H9 (cell line): ENCODE data around the gene TMEM52B. TPM values are rescaled to one million over a fixed set of nuclear protein-coding genes. Genes with fewer than 3 reads are reported as not detected.

Experiments used
- DNase-seq: peaks from one replicate; pipeline ENCODE4 v3.0.0-alpha.2; 2017
- H2AFZ ChIP-seq: one replicate; pipeline ENCODE4 v1.6.1; 2013; ENCODE audit warnings: mild to moderate bottlenecking, low read length, control low read depth, moderate library complexity
- H2AK5ac ChIP-seq: 2 replicates; pipeline ENCODE4 v1.6.1; 2013; ENCODE audit warnings: low read length, control low read depth, mixed read lengths; ENCODE audit not compliant: insufficient read length
- H2BK120ac ChIP-seq: one replicate; pipeline ENCODE4 v1.6.1; 2013; ENCODE audit warnings: low read depth, mild to moderate bottlenecking, low read length, control low read depth, inconsistent platforms; ENCODE audit not compliant: poor library complexity, severe bottlenecking
- H2BK12ac ChIP-seq: 2 replicates; pipeline ENCODE4 v1.6.1; 2013; ENCODE audit warnings: low read length, control low read depth, mixed read lengths, low read depth; ENCODE audit not compliant: insufficient read length
- H2BK15ac ChIP-seq: 2 replicates; pipeline ENCODE4 v1.6.1; 2013; ENCODE audit warnings: low read depth, low read length, control low read depth
- H2BK20ac ChIP-seq: one replicate; pipeline ENCODE4 v1.6.1; 2013; ENCODE audit warnings: low read depth, mild to moderate bottlenecking, low read length, control low read depth, inconsistent platforms; ENCODE audit not compliant: poor library complexity, severe bottlenecking
- H2BK5ac ChIP-seq: 2 replicates; pipeline ENCODE4 v1.6.1; 2013; ENCODE audit warnings: low read length, control low read depth, mixed read lengths; ENCODE audit not compliant: insufficient read length
- H3K14ac ChIP-seq: 2 replicates; pipeline ENCODE4 v1.6.1; 2013; ENCODE audit warnings: low read length, control low read depth; ENCODE audit not compliant: insufficient read depth
- H3K18ac ChIP-seq: 2 replicates; pipeline ENCODE4 v1.6.1; 2013; ENCODE audit warnings: low read depth, mild to moderate bottlenecking, mixed read lengths, low read length, control low read depth; ENCODE audit not compliant: insufficient read length
- H3K23ac ChIP-seq: 2 replicates; pipeline ENCODE4 v1.6.1; 2013; ENCODE audit warnings: low read length, control low read depth, mixed read lengths, low read depth; ENCODE audit not compliant: insufficient read length
- H3K23me2 ChIP-seq: 2 replicates; pipeline ENCODE4 v1.6.1; 2013; ENCODE audit warnings: low read depth, mild to moderate bottlenecking, mixed read lengths, low read length, control low read depth; ENCODE audit not compliant: insufficient read length, poor library complexity, severe bottlenecking
- H3K27ac ChIP-seq: 2 replicates; pipeline ENCODE4 v1.5.1; 2013; ENCODE audit warnings: low read length, control low read depth, mixed read lengths, low read depth; ENCODE audit not compliant: insufficient read length
- H3K27me3 ChIP-seq: 2 replicates; pipeline ENCODE4 v1.6.1; 2013; ENCODE audit warnings: low read length, control low read depth, inconsistent platforms; ENCODE audit not compliant: insufficient read depth
- H3K4ac ChIP-seq: 2 replicates; pipeline ENCODE4 v1.6.1; 2013; ENCODE audit warnings: low read depth, mild to moderate bottlenecking, control low read depth, inconsistent platforms, low read length, moderate library complexity
- H3K4me1 ChIP-seq: 2 replicates; pipeline ENCODE4 v1.6.1; 2013; ENCODE audit warnings: low read length, control low read depth, inconsistent platforms; ENCODE audit not compliant: insufficient read depth
- H3K4me2 ChIP-seq: 2 replicates; pipeline ENCODE4 v1.6.1; 2013; ENCODE audit warnings: low read length, control low read depth, mixed read lengths; ENCODE audit not compliant: insufficient read length, insufficient read depth
- H3K56ac ChIP-seq: 2 replicates; pipeline ENCODE4 v1.6.1; 2013; ENCODE audit warnings: low read depth, mild to moderate bottlenecking, mixed read lengths, low read length, control low read depth; ENCODE audit not compliant: insufficient read length
- H3K79me1 ChIP-seq: 2 replicates; pipeline ENCODE4 v1.6.1; 2013; ENCODE audit warnings: low read depth, mild to moderate bottlenecking, moderate library complexity, low read length, control low read depth, inconsistent platforms; ENCODE audit not compliant: insufficient read depth, poor library complexity, severe bottlenecking
- H3K79me2 ChIP-seq: 2 replicates; pipeline ENCODE4 v1.6.1; 2013; ENCODE audit warnings: low read length, control low read depth, inconsistent platforms; ENCODE audit not compliant: insufficient read depth
- H3K9ac ChIP-seq: 2 replicates; pipeline ENCODE4 v1.6.1; 2013; ENCODE audit warnings: low read length, control low read depth, mixed read lengths; ENCODE audit not compliant: insufficient read length; ENCODE audit errors: extremely low read depth
- H3K9me3 ChIP-seq: one replicate; pipeline ENCODE4 v1.6.1; 2013; ENCODE audit warnings: low read depth, low read length, inconsistent platforms; ENCODE audit not compliant: control insufficient read depth
- H3T11ph ChIP-seq: one replicate; pipeline ENCODE4 v1.6.1; 2013; ENCODE audit warnings: mild to moderate bottlenecking, low read length, control low read depth, inconsistent platforms
- H4K20me1 ChIP-seq: one replicate; pipeline ENCODE4 v1.6.1; 2013; ENCODE audit not compliant: control insufficient read depth, insufficient read length, insufficient read depth
- H4K5ac ChIP-seq: 2 replicates; pipeline ENCODE4 v1.6.1; 2013; ENCODE audit warnings: low read depth, mild to moderate bottlenecking, mixed read lengths, low read length, control low read depth; ENCODE audit not compliant: insufficient read length
- H4K8ac ChIP-seq: replicated peaks from 2 replicates; pipeline ENCODE4 v1.6.1; 2013; ENCODE audit warnings: low read length, control low read depth, mixed read lengths, low read depth; ENCODE audit not compliant: insufficient read length
- H4K91ac ChIP-seq: 2 replicates; pipeline ENCODE4 v1.6.1; 2013; ENCODE audit warnings: low read depth, mild to moderate bottlenecking, moderate library complexity, mixed read lengths, low read length, control low read depth; ENCODE audit not compliant: insufficient read length
- H3K27ac Mint-ChIP-seq, 3 experiments: 2 replicates in 2 of 3; 3 replicates in 1 of 3; pipeline ENCODE4 v1.8.0; 2020 to 2021; ENCODE audit warnings: mixed read lengths in 3 of 3, mild to moderate bottlenecking in 1 of 3, moderate library complexity in 1 of 3
- H3K27me3 Mint-ChIP-seq: 2 replicates; pipeline ENCODE4 v1.8.0; 2021; ENCODE audit warnings: low read depth, mild to moderate bottlenecking, moderate library complexity, mixed read lengths
- H3K36me3 Mint-ChIP-seq, 3 experiments: 2 replicates in 2 of 3; 3 replicates in 1 of 3; pipeline ENCODE4 v1.8.0; 2020 to 2021; ENCODE audit warnings: low read depth in 3 of 3, mixed read lengths in 3 of 3; ENCODE audit not compliant: insufficient read depth in 1 of 3
- H3K4me1 Mint-ChIP-seq, 2 experiments: 2 replicates each; pipeline ENCODE4 v1.8.0; 2020; ENCODE audit warnings: mixed read lengths in 2 of 2
- H3K4me3 Mint-ChIP-seq, 2 experiments: 2 replicates in 1 of 2; 3 replicates in 1 of 2; pipeline ENCODE4 v1.8.0; 2020 to 2021; ENCODE audit warnings: mild to moderate bottlenecking in 2 of 2, mixed read lengths in 2 of 2, moderate library complexity in 1 of 2
- H3K9me3 Mint-ChIP-seq, 2 experiments: 2 replicates in 1 of 2; 3 replicates in 1 of 2; pipeline ENCODE4 v1.8.0; 2020; ENCODE audit warnings: mild to moderate bottlenecking in 2 of 2, mixed read lengths in 2 of 2, moderate library complexity in 1 of 2
- WGBS: extraction: QIAGEN DNeasy Blood & Tissue Kit; methylation state at CpG from one replicate; pipeline ENCODE4 v1.1.7; 2013; ENCODE audit warnings: missing lambda C conversion rate, low lambda C conversion rate, mixed read lengths; ENCODE audit not compliant: insufficient read length; ENCODE audit errors: extremely low coverage; 5-methylcytosine and 5-hydroxymethylcytosine counted together
- total RNA-seq: library from RNA; stranded (reverse); gene quantifications from 2 replicates; pipeline ENCODE4 v1.2.1, GENCODE V29; 2021
- TF ChIP-seq, protein P1 (sequence below): fragments of 200-600 bp; sonication (generic); conservative IDR thresholded peaks from 3 replicates; pipeline ENCODE4 v1.8.0; 2021; ENCODE audit warnings: antibody characterized with exemption, mild to moderate bottlenecking

TMEM52B gene
- total RNA-seq, 1 experiment from 2014 or later: not detected

DNA sequence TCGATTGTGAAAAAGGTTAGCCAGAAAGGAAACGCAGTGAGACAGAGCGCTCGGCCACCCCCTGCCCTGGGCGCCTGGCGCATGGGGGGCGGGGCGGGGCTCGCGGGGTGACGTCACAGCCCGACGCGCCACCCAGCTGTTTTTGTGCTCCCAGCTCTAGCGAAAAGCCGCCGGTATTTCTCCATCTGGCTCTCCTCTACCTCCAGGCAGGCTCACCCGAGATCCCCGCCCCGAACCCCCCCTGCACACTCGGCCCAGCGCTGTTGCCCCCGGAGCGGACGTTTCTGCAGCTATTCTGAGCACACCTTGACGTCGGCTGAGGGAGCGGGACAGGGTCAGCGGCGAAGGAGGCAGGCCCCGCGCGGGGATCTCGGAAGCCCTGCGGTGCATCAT lies 33.9 kb downstream of the TMEM52B start, which contains the start of gene GABARAPL1:
TSS of gene GABARAPL1 (plus strand) at position 139 of the 393 bp plus-strand sequence. CDS start at position 392, 253 bp downstream.
- no peak within 1 kb of the TSS for H2AK5ac ChIP-seq
- Mint-ChIP-seq H3K36me3 (no peaks in the 10 kb centered on the region; a peak in 2 of 7 replicates), H3K27me3 (no peaks in the 10 kb centered on the region), H3K4me1 (peaks cover 24 to 26% of the 10 kb centered on the region in 2 experiments), H3K27ac (peak within 1 kb of the TSS; percentile 97 to 99 (median 99)), H3K9me3 (no peaks in the 10 kb centered on the region; a peak in 1 of 5 replicates), H3K4me3 (peak within 1 kb of the TSS; percentile 96 to 99)
- peaks cover 8% of the 10 kb centered on the region for H3K79me1 ChIP-seq
- peaks cover 3% of the 10 kb centered on the region for H4K20me1 ChIP-seq
- H3K27me3 ChIP-seq: no peaks in the 10 kb centered on the region
- peak within 1 kb of the TSS; percentile 29 for H3K27ac ChIP-seq
- H3K79me2 ChIP-seq: peaks cover 3% of the 10 kb centered on the region; the same call in 1 of the 2 replicates
- peak within 1 kb of the TSS; percentile 86 for H3K9ac ChIP-seq
- no peak within 1 kb of the TSS for H2BK15ac ChIP-seq
- H3K4ac ChIP-seq: no peak within 1 kb of the TSS; the same call in 1 of the 2 replicates
- H2BK12ac ChIP-seq: no peak within 1 kb of the TSS
- H3K56ac ChIP-seq: no peak within 1 kb of the TSS
- peak; percentile 83 for DNase-seq
- peak within 1 kb of the TSS; percentile 88; the same call in 1 of the 2 replicates for H3K14ac ChIP-seq
- H3K4me2 ChIP-seq: peak within 1 kb of the TSS; percentile 90
- no peak within 1 kb of the TSS for H3K23ac ChIP-seq
- H4K91ac ChIP-seq: no peak within 1 kb of the TSS
- H3K4me1 ChIP-seq: peaks cover 6% of the 10 kb centered on the region
- WGBS: no CpG with 5 or more reads among the region's 35 CpGs
- H4K5ac ChIP-seq: no peak within 1 kb of the TSS
- no peak within 1 kb of the TSS for H2BK20ac ChIP-seq
- H3K23me2 ChIP-seq: peaks cover 12% of the 10 kb centered on the region
- no peak within 1 kb of the TSS for H2BK120ac ChIP-seq
- peak within 1 kb of the TSS; percentile 94 for H3K18ac ChIP-seq
- H2BK5ac ChIP-seq: no peak within 1 kb of the TSS
- no peaks in the 10 kb centered on the region for H3K9me3 ChIP-seq
- TF ChIP-seq, protein P1, sequence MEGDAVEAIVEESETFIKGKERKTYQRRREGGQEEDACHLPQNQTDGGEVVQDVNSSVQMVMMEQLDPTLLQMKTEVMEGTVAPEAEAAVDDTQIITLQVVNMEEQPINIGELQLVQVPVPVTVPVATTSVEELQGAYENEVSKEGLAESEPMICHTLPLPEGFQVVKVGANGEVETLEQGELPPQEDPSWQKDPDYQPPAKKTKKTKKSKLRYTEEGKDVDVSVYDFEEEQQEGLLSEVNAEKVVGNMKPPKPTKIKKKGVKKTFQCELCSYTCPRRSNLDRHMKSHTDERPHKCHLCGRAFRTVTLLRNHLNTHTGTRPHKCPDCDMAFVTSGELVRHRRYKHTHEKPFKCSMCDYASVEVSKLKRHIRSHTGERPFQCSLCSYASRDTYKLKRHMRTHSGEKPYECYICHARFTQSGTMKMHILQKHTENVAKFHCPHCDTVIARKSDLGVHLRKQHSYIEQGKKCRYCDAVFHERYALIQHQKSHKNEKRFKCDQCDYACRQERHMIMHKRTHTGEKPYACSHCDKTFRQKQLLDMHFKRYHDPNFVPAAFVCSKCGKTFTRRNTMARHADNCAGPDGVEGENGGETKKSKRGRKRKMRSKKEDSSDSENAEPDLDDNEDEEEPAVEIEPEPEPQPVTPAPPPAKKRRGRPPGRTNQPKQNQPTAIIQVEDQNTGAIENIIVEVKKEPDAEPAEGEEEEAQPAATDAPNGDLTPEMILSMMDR: no peak
- H2AFZ ChIP-seq: no peak within 1 kb of the TSS
- no peak within 1 kb of the TSS for H4K8ac ChIP-seq
- peak within 1 kb of the TSS; percentile 9 for H3T11ph ChIP-seq
